Adrenal gland (tissue), 5 donors: ENCODE data around the gene PEAR1.

Experiments used
- POLR2A ChIP-seq, 2 donors: fragments of 450-650 bp; IDR thresholded peaks; one replicate each; pipeline ENCODE4 v1.6.1; 2017; ENCODE audit warnings: antibody characterized with exemption in 2 of 2, mild to moderate bottlenecking in 2 of 2, moderate library complexity in 1 of 2
- TF ChIP-seq, protein P1 (sequence below), 6 experiments: fragments of 450-650 bp in 4 of 6; fragments of 200-600 bp in 2 of 6; sonication (generic) in 1 of 6; IDR thresholded peaks; 1 replicate in 5 of 6; 2 replicates in 1 of 6; pipeline versions ENCODE4 v1.5.1 to v1.8.0; 2016 to 2021; ENCODE audit warnings: antibody characterized with exemption in 6 of 6, mild to moderate bottlenecking in 2 of 6, moderate library complexity in 1 of 6
- donor health status: DM: no; HTN: no; CAD: no.

DNA sequence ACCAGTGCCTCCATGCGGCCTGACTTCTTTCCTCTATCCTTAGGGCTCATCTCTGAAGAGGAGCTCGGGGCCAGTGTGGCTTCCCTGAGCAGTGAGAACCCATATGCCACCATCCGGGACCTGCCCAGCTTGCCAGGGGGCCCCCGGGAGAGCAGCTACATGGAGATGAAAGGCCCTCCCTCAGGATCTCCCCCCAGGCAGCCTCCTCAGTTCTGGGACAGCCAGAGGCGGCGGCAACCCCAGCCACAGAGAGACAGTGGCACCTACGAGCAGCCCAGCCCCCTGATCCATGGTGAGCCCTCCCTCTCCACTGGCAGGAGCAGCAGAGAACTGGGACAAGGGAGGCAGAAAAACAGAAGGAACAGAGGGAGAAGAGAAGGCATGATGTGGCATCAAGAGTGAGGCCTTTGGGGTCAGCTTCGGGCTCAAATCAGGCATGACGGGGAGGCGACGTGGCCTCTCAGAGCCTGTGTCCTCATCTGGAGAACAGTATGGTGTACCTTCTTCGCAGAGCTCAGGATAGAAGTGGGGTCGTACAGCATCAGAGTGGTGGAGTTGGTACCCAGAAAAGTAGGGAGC, 20.4 kb downstream of the PEAR1 start:
- TF ChIP-seq, protein P1, sequence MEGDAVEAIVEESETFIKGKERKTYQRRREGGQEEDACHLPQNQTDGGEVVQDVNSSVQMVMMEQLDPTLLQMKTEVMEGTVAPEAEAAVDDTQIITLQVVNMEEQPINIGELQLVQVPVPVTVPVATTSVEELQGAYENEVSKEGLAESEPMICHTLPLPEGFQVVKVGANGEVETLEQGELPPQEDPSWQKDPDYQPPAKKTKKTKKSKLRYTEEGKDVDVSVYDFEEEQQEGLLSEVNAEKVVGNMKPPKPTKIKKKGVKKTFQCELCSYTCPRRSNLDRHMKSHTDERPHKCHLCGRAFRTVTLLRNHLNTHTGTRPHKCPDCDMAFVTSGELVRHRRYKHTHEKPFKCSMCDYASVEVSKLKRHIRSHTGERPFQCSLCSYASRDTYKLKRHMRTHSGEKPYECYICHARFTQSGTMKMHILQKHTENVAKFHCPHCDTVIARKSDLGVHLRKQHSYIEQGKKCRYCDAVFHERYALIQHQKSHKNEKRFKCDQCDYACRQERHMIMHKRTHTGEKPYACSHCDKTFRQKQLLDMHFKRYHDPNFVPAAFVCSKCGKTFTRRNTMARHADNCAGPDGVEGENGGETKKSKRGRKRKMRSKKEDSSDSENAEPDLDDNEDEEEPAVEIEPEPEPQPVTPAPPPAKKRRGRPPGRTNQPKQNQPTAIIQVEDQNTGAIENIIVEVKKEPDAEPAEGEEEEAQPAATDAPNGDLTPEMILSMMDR (IDR thresholded peaks at IDR 0.05), result no peak
- TF ChIP-seq POLR2A (IDR thresholded peaks at IDR 0.05), result no peak
